GM18951 (cell line): ENCODE data around the gene CAPN12.
"Not testable (repeated sequence)": the region's sequence is repeated elsewhere in the genome, so short reads cannot be mapped to it uniquely, and the experiment has no call there.

ENCODE experiments used
- POLR2A ChIP-seq: IDR thresholded peaks from 4 replicates; pipeline ENCODE4 v1.6.1; 2011; ENCODE audit warnings: mild to moderate bottlenecking; ENCODE audit not compliant: insufficient read length, insufficient read depth; ENCODE audit errors: extremely low read depth
- in situ Hi-C: fragments of 300-500 bp; cut with MboI; formaldehyde crosslinking; loops from one replicate; pipeline ENCODE4 v1.12.0; 2022; ENCODE audit warnings: low sequenced_read_pairs, mixed read lengths, inconsistent platforms; ENCODE audit not compliant: unreplicated experiment

Gene CAPN12, protein sequence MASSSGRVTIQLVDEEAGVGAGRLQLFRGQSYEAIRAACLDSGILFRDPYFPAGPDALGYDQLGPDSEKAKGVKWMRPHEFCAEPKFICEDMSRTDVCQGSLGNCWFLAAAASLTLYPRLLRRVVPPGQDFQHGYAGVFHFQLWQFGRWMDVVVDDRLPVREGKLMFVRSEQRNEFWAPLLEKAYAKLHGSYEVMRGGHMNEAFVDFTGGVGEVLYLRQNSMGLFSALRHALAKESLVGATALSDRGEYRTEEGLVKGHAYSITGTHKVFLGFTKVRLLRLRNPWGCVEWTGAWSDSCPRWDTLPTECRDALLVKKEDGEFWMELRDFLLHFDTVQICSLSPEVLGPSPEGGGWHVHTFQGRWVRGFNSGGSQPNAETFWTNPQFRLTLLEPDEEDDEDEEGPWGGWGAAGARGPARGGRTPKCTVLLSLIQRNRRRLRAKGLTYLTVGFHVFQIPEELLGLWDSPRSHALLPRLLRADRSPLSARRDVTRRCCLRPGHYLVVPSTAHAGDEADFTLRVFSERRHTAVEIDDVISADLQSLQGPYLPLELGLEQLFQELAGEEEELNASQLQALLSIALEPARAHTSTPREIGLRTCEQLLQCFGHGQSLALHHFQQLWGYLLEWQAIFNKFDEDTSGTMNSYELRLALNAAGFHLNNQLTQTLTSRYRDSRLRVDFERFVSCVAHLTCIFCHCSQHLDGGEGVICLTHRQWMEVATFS

DNA sequence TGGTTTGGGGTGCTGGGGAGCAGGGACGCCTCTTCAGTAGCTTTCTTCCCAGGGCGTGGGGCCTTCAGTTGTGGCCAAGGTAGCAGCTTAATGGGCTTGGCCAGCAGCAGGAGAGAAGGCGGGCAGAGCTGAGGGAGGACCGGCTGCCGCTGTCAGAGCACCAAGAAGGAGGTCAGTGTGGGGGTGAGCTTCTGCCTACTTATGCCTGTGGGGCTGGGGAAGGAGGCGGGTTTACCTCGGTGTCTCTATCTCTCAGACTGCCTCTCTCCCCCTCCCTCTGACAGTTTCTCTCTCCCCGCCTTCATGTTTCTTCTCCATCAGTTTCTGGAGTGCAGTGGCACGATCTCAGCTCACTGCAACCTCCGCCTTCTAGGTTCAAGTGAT, at the start of gene CAPN12:
CAPN12 (minus strand) TSS at position 177 of the 384 bp plus-strand sequence. CDS start 309 bp downstream, outside the sequence.
- in situ Hi-C loops, result no loop called here
- TF ChIP-seq POLR2A, result no peak

DNA sequence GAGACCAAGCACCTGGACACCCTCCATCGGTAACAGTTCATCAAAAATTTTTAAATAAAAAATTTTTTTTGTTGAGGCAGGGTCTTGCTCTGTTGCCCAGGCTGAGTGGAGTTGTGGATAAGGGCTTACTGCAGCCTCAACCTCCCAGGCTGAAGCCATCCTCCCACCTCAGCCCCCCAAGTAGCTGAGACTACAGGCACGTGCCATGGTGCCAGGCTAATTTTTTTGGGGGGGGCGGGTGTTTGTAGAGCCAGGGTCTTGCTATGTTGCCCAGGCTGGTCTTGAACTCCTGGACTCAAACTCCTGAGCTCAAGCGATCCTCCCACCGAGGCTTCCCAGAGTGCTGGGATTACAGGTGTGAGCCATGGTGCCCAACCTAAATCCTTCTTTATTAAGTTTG, 49.4 kb upstream of the CAPN12 start:
- in situ Hi-C loops, result no loop called here
- no peak for TF ChIP-seq POLR2A

DNA sequence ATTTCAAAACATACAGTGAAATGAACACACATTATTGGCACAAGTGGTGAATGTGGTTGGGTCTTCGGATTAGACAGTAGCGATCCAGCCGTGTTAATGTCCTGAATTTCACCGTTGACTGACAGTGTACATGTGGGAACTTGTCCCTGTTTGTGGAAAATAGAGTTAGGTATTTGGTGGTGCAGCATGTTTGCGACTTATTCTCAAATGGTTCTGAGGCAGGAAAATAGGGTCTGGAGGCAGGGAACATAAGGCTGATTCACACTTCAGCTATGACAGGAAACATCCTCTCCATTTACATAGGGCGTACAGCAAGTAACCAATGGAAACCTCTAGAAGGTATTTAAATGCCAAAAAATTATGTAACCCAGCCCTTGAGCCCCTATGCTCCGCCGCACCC, 48.9 kb upstream of the CAPN12 start:
- in situ Hi-C loops, result no loop called here
- TF ChIP-seq POLR2A, result no peak

DNA sequence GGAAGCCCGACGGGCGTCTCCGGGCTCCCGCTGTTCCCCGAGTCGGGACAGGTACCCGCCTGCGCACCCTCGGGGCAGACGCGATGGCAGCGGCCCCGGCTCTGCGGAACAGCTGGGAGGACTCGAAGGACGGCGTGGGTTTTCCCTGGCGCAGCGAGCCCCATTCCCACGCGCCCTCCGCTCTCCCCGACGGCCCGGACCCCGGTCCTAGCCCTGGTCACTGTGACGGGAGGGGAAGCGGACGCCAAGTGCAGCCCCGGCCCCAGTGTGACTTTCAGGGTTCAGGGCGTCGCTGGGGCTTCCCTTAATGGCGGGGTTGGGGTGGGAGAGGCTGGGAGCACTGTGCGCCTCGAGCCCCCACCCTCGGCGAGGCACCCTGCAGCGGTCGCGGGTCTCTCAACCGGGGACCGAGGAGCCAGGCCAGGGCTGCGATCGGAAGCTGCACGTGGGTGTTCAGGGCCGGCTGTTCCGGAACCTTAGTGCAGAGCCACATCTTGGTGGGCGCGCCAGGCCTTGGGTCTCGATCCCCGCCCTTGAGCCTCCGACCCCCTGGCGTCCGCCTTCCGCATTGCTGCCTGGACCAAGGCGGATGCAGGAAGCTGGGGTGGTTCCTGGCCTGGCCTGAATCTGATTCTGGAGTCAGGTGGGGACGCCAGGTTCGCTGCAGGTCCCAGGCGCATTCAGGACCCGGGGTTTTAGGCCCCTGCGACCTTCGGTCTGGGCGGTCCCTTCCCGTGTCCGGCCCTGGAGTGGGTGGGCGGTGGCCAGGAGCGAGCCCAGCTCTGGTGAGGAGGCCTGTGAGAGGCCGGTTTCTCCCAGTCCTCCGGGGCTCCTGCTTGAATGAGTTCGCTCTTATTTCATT, 48.2 kb upstream of the CAPN12 start:
- no peak for TF ChIP-seq POLR2A
- in situ Hi-C loops, result no loop called here

DNA sequence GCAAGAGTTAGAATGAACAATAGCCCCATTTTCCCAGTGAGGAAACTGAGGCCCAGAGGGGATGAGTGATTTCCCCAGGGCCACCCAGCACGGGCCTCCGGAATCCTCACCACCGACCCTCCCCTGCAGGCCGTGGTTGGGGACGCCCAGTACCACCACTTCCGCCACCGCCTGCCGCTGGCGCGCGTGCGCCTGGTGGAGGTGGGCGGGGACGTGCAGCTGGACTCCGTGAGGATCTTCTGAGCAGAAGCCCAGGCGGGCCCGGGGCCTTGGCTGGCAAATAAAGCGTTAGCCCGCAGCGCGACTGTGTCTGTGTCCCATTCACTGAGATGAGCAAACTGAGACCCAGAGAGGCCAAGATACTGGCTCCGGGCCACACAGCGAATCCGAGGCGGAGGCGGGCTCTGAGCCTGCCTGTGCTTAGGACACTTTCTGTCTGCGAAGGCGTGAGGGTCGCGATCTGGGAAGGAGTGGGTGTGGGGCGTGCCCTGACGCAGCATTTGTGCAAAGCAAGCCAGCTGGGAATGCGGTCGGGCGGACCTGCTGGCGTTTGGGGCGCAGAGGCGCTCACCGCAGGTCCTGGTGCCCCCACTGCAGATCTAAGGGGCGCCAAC, 47.3 kb upstream of the CAPN12 start:
- in situ Hi-C loops, result not testable (repeated sequence)

DNA sequence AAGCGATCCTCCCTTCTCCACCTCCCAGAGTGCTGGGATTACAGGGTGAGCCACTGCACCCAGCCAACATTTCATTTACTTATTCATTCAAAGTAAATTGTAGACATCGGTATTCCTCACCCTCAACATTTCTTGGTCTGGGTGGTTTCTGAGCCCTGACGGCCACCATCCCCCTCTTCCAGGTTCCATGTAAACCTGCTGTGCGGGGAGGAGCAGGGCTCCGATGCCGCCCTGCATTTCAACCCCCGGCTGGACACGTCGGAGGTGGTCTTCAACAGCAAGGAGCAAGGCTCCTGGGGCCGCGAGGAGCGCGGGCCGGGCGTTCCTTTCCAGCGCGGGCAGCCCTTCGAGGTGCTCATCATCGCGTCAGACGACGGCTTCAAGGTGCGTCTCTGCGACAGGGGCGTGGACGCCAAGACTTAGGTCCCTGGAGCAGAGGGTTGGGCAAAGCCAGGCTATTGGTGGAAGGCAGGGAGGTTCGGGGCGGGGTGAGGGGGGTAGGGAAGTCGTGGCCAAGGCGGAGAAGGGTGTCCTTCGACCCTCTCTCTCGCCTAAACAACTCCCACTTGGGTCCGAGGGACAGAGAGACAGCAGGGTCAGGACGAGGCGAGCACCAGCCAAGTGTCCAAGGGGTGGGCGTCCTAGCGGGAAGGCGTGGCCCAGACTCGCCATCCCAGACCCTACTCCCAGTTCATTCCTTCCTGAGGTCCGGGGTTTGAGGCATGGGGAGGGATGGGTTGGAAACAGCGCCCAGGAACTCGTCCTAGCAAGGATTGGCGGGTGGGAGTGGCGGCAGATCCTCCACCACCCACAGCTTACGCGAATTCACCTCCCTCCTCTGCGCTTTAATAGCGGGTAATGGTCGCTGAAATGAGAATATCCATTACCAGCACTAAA, 46.5 kb upstream of the CAPN12 start:
- in situ Hi-C loops, result not testable (repeated sequence)

DNA sequence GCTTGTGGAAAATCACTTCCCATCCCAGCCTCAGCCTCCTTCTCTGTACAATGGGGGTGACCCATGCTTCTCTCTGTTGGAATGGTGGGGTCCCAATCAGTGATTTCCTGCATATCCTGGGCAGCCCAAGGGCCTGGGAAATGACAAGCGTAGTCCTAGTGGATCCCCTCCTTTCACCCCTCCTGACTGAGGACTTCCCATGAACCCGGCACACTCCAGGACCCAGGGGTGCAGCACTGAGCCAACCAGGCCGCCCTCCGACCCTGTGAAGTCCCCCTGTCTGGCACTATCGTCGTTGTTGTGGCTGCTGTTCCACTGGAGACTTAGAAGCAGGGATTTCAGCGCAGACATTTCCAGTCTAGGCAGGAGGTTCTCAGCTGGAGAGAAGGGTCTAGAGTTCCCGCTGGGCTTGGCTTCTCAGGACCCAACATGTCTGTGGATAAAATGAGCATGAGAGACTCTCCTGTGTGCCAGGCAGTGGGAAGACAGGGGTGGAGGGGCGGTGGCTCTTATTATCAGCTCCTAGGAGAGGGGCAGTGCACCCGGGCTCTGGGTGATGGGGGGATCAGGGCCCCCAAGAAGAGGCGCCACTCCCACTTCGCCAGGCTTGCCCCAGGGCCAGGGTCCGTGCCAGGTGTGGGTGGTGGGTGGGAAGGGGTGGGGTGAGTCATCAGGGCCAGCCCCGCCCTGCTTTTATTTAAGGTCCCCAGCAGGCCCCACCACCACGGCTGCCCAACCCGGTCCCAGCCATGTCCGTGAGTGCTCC, 44.4 kb upstream of the CAPN12 start, which contains the start of gene LGALS7B:
LGALS7B (plus strand) TSS at position 723 of the 766 bp plus-strand sequence; CDS start at position 750, 27 bp downstream.
- TF ChIP-seq POLR2A, result no peak
- in situ Hi-C loops, result no loop called here

DNA sequence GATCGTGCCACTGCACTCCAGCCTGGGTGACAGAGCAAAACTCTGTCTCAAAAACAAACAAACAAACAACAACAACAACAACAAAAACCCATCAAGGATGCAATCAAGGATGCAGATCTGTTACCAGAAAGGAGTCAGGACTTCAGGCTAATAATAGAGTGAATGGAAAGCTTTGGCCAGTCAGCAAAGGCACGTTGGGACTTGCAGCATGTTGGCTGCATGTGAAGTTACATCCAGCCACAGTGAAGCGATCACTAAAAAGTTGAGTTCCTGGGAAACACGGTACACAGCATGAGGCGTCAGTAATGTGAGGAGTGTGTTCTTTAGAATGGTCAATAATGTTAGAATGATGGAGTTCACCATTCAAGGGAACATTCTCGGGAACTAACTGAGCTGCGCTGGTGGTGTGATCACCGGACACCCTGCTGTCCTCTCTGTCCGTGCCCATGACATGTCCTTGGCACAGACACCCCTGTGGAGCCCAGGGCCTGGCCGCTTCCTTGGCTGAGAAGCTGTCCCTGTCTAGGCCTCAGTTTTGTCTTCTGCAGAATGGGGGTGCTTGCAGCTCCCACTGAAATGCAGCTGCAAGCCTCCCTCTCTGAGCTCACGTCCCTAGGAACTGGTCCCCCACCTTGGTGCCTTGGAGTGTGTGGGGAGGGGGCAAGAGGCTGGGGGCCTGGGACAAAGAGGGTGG, 42.4 kb upstream of the CAPN12 start:
- in situ Hi-C loops, result no loop called here
- TF ChIP-seq POLR2A, result no peak

DNA sequence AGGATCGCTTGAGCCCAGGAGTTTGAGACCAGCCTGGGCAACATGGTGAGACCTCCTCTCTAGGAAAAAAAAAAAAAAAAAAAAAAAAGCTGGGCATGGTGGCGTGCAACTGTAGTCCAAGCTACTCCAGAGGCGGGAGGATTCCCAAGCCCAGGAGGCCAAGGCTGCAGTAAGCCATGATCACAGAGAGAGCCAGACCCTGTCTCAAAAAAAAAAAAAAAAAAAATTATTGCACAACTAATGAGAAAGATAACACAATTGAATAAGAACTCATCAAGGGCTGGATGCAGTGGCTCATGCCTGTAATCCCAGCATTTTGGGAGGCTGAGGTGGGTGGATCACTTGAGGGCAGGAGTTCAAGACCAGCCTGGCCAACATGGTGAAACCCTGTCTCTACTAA, 41.8 kb upstream of the CAPN12 start:
- in situ Hi-C loops, result not testable (repeated sequence)

DNA sequence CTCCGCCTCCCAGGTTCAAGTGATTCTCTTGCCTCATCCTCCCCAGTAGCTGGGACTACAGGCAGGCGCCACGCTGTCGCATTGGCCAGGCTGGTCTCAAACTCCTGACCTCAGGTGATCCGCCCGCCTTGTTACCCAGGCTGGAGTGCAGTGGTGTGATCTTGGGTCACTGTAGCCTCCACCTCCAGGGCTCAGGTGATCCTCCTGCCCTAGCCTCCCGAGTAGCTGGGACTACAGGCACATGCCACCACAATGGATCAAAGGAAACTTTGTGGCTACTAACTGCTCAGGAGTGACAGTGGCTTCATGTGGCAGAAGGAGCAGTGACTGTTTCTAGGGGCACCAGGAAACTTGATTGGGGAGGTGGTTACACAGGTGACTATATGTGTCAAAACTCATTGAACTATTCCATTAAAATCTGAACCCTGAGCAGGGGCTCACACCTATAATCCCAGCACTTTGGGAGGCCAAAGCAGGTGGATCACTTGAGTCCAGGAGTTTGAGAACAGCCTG, 41.0 kb upstream of the CAPN12 start:
- in situ Hi-C loops, result no loop called here
- TF ChIP-seq POLR2A, result no peak

DNA sequence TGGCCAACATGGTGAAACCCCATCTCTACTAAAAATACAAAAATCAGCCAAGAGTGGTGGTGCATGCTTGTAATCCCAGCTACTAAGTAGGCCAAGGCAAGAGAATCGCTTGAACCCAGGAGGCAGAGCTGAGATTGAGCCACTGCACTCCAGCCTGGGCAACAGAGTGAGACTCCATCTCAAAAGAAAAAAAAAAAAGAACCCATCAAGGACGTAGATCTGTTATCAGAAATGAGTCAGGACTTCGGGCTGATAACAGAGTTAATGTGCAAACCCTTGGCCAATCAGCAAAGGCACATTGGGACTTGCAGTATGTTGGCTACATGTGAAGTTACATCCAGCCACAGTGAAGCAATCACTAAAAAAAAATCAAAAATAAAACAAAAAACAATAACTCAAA, 40.0 kb upstream of the CAPN12 start:
- no peak for TF ChIP-seq POLR2A
- in situ Hi-C loops, result no loop called here

DNA sequence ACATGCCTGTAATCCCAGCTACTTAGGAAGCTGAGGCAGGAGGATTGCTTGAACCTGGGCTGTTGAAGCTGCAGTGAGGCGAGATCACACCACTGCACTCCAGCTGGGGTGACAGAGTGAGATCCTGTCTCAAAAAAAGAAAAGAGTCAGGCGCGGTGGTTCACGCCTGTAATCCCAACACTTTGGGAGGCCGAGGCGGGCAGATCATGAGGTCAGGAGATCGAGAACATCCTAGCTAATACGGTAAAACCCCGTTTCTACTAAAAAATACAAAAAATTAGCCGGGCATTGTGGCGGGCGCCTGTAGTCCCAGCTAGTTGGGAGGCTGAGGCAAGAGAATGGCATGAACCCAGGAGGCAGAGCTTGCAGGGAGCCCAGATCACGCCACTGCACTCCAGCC, 37.9 kb upstream of the CAPN12 start:
- in situ Hi-C loops, result not testable (repeated sequence)
